Measurements from ENCODE around the gene BLOC1S3. TPM values are rescaled to one million over a fixed set of nuclear protein-coding genes. Genes with fewer than 3 reads are reported as not detected.

BLOC1S3 gene
- total RNA-seq, 1 donor from 2014 or later = 15.9 TPM

DNA sequence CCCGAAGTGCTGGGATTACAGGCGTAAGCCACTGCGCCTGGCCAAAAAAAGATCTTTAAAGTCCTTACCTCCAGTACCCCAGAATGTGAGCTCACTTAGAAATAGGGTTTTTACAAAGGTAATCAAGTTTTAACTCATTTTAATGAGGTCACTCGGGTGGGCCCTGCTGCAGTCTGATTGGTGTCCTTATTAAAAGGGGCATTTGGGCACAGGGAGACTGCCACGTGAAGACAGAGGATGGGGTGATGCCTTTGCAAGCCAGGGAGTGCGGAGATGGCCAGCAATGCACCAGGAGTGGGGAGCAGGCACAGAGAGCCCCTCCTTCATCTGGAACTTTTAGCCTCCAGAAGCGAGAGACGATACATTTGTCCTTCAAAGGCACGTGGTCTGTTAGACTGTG is 29.5 kb upstream of the BLOC1S3 start:
- Histone ChIP-seq H3K4me3 (no peak overlapping the region), H3K9me3 (no peaks in the 10 kb centered on the region), H3K36me3 (peaks cover 25% of the 10 kb centered on the region), H3K27ac (no peak overlapping the region), H3K27me3 (ENCODE audit: low read depth) (peaks cover 36% of the 10 kb centered on the region), H3K4me1 (peaks cover 25% of the 10 kb centered on the region)
- TF ChIP-seq, protein P1, sequence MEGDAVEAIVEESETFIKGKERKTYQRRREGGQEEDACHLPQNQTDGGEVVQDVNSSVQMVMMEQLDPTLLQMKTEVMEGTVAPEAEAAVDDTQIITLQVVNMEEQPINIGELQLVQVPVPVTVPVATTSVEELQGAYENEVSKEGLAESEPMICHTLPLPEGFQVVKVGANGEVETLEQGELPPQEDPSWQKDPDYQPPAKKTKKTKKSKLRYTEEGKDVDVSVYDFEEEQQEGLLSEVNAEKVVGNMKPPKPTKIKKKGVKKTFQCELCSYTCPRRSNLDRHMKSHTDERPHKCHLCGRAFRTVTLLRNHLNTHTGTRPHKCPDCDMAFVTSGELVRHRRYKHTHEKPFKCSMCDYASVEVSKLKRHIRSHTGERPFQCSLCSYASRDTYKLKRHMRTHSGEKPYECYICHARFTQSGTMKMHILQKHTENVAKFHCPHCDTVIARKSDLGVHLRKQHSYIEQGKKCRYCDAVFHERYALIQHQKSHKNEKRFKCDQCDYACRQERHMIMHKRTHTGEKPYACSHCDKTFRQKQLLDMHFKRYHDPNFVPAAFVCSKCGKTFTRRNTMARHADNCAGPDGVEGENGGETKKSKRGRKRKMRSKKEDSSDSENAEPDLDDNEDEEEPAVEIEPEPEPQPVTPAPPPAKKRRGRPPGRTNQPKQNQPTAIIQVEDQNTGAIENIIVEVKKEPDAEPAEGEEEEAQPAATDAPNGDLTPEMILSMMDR (IDR thresholded peaks at IDR 0.05) = no peak
- DNase-seq (no peak), ATAC-seq (no peak)
- intact Hi-C loops (cut with DNase I) = no loop called here

DNA sequence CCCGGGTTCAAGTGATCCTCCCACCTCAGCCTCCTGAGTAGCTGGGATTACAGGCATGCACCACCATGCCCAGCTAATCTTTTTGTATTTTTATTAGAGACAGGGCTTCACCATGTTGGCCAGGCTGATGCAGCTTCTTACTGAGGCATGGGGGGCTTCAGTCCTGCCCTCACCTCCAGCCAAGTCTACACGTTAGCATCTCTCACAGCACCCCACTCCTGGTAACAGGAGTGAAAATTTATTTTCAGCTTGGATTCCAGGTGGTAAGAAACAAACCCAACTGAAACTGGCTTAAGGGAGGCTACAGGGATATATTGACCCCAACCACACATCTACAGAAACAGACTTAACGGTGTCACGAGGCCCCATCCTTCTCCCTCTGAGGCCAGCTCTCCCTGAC is 28.4 kb upstream of the BLOC1S3 start:
- H3K36me3 ChIP-seq = peaks cover 16% of the 10 kb centered on the region
- no peak for DNase-seq
- ATAC-seq = no peak
- no peak overlapping the region for H3K27ac ChIP-seq
- TF ChIP-seq, protein P1 (IDR thresholded peaks at IDR 0.05) = no peak
- no peaks in the 10 kb centered on the region for H3K9me3 ChIP-seq
- no peak overlapping the region for H3K4me3 ChIP-seq
- intact Hi-C loops (cut with DNase I) = no loop called here
- H3K27me3 ChIP-seq (ENCODE audit: low read depth) = peaks cover 45% of the 10 kb centered on the region
- H3K4me1 ChIP-seq = peaks cover 27% of the 10 kb centered on the region

DNA sequence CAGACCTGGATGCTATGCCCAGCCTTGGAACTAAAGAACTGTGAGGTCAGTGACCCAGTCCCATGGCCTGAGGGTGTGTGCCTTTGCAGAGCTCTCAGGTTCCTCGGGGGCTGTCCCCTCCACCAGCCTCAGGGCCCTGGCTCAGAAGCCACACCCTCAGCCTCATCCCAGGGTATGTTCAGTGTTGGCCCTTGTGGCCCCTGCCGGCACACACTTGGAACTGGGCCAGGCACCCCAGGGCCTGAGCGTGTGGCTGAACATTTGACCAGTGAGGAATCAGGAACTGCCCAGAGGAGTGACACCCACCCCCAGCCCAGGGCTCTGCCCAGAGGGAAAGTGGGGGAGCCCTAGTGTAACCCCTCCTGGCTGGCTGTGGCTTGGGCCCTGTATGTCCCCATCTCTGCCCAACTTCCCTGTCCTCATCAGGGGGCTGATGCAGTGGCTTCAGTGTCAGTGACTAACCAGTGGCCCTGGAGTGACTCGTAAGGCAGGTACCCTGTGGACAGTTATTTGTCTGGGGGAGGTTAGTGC is 27.8 kb upstream of the BLOC1S3 start:
- Histone ChIP-seq H3K27me3 (ENCODE audit: low read depth) (peaks cover 49% of the 10 kb centered on the region), H3K9me3 (no peaks in the 10 kb centered on the region), H3K36me3 (peaks cover 9% of the 10 kb centered on the region), H3K4me3 (no peak overlapping the region), H3K4me1 (peaks cover 27% of the 10 kb centered on the region), H3K27ac (no peak overlapping the region)
- intact Hi-C loops (cut with DNase I) = no loop called here
- ATAC-seq = no peak
- no peak for DNase-seq
- TF ChIP-seq, protein P1 (IDR thresholded peaks at IDR 0.05) = no peak

DNA sequence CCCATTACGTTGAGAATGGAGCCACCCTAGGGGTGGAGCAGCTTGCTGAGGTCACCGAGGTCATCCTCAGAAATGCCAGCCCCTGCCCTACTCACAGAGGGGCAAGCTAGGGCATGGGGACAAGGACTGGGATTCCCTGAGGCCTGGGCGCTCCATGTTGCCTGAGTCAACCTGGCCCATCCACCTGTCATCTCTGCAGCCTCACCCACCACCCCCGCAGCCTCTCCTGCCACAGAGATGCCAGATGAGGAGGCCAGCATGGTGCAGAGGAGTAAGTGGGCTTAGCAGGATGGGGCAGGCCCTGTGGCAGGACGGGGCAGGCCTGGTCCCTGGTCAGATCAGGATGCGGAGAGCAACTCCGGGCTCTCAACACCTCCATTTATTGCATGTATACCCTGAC is 27.3 kb upstream of the BLOC1S3 start:
- intact Hi-C loops (cut with DNase I) = no loop called here
- H3K36me3 ChIP-seq = peaks cover 4% of the 10 kb centered on the region
- DNase-seq (no peak), ATAC-seq (no peak)
- H3K27me3 ChIP-seq (ENCODE audit: low read depth) = peaks cover 55% of the 10 kb centered on the region
- TF ChIP-seq, protein P1 (IDR thresholded peaks at IDR 0.05) = no peak
- no peak overlapping the region for H3K4me3 ChIP-seq
- no peak overlapping the region for H3K27ac ChIP-seq
- peaks cover 27% of the 10 kb centered on the region for H3K4me1 ChIP-seq
- H3K9me3 ChIP-seq = no peaks in the 10 kb centered on the region

DNA sequence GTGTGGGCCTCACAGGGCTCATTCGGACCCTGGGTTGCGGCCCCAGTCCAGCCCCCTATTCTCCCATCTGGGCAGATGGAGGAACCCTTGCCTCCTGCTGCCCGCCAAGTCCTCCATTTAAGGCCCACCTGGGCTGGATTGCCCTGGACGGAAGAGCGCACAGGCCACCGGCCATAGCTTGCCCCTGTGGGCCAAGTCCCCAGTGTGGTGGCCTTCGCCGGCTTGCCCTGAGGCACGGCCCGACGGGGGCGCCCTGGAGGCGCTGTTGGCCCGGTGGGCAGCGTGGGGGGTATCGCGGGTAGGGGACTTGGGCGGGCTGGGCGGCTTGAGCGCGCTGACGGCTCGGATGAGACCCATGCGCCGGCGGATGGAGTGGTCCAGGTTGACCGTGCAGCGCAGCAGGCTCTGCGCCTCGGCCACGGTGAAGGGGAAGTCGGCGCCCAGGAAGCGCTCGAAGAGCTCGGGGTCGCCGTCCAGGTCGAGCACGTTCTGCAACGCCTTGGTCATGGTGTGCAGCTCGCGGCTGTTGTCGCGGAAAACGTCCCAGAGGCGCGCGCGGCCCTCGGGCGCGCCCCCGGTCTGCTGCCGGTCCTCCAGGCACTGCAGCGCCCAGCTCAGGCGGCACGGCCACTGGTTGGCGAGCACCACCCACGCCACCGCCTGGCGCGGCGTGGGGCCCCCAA is 26.6 kb upstream of the BLOC1S3 start:
- peak overlapping the region; percentile 41 for H3K4me3 ChIP-seq
- no peak for ATAC-seq
- peaks cover 27% of the 10 kb centered on the region for H3K4me1 ChIP-seq
- TF ChIP-seq, protein P1 (IDR thresholded peaks at IDR 0.05) = no peak
- intact Hi-C loops (cut with DNase I) = no loop called here
- no peak for DNase-seq
- peaks cover 60% of the 10 kb centered on the region for H3K27me3 ChIP-seq (ENCODE audit: low read depth)
- H3K36me3 ChIP-seq = no peaks in the 10 kb centered on the region
- H3K27ac ChIP-seq = no peak overlapping the region
- H3K9me3 ChIP-seq = no peaks in the 10 kb centered on the region
